NCI-H526 (cell line): ENCODE measurements around the gene RYR1.
A peak's percentile ranks its signal among the peaks of the same experiment; 100 is the strongest.
"Not testable (repeated sequence)": the region's sequence is repeated elsewhere in the genome, so short reads cannot be mapped to it uniquely, and the experiment has no call there.

Source experiments
- DNase-seq, 2 experiments: peaks; one replicate each; lab custom pipeline; 2025; lab: John Stamatoyannopoulos, UW

The RYR1 gene

DNA sequence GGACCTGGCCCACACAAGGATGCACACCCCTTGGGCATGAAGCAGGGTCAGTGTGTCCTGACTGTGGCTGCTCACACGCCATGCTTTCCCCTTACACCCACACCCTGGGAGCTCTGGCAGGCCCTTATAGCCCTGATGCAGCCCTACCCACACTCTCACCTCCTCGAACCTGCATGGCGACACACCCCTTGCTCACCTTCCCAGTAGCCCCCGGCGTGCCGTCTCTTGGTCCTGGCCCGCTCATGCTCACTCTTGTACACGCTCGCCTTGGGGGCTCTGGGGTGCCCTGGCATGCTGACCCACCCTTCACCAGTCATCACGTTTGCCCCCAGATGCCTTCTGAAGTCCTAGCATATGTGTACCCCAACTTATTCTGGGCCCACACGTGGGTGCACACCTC, 128.2 kb downstream of the RYR1 start:
- no peak for DNase-seq

DNA sequence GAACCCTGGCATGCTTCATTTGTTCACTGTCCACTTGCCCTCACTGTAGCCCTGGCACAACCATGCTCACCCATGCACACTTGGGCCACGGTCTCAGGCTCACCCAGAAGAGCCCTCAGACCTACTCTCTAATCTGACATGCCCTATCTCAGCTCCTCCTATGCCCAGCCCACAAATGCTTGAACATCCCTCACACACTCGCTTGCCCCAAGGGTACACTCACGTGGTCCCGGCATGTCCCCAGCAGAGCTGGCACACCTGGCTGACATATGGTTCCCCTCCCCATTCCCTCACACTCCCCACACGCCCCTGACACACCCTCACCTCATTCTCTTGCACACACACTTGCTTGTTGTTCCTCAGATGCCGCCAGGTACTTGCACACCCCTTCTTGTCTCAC, 128.6 kb downstream of the RYR1 start:
- no peak for DNase-seq

DNA sequence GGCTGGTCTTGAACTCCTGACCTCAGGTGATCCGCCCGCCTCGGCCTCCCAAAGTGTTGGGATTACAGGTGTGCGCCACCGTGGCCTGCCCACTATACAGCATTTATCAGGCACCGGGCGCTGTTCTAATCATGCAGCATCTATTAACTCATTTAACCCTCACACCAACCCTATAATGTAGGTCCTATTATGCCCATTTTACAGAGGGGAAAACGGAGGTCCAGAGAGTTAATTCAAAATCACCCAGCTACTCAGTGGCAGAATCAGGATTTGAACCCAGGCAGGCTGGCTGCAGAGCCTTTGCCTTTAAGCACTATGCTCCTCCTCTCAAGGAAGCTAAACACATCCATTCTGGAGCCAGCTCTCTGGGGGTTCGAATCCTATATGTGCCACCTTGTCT, 130.0 kb downstream of the RYR1 start:
- DNase-seq, result no peak

DNA sequence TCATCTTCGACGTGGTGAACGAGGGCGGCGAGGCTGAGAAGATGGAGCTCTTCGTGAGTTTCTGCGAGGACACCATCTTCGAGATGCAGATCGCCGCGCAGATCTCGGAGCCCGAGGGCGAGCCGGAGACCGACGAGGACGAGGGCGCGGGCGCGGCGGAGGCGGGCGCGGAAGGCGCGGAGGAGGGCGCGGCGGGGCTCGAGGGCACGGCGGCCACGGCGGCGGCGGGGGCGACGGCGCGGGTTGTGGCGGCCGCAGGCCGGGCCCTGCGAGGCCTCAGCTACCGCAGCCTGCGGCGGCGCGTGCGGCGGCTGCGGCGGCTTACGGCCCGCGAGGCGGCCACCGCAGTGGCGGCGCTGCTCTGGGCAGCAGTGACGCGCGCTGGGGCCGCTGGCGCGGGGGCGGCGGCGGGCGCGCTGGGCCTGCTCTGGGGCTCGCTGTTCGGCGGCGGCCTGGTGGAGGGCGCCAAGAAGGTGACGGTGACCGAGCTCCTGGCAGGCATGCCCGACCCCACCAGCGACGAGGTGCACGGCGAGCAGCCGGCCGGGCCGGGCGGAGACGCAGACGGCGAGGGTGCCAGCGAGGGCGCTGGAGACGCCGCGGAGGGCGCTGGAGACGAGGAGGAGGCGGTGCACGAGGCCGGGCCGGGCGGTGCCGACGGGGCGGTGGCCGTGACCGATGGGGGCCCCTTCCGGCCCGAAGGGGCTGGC, 131.6 kb downstream of the RYR1 start:
- peak in 1 of 2 experiments; percentile 50 for DNase-seq

DNA sequence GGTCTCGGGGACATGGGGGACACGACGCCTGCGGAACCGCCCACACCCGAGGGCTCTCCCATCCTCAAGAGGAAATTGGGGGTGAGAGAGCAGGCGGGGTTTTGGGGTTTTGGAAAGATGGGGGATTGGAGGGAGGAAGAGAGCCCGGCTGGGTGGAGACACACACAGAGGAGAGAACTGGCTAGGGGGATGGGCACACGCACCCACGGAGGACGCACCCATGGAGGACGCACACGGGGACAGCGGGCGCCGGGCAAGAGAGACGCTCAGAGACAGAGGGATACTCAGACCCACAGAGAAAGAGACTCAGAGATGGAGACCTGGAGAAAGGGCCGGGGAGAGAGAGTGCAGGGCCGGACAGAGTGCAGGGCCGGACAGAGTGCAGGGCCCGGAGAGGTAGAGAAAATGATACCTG, 132.2 kb downstream of the RYR1 start:
- no peak for DNase-seq

DNA sequence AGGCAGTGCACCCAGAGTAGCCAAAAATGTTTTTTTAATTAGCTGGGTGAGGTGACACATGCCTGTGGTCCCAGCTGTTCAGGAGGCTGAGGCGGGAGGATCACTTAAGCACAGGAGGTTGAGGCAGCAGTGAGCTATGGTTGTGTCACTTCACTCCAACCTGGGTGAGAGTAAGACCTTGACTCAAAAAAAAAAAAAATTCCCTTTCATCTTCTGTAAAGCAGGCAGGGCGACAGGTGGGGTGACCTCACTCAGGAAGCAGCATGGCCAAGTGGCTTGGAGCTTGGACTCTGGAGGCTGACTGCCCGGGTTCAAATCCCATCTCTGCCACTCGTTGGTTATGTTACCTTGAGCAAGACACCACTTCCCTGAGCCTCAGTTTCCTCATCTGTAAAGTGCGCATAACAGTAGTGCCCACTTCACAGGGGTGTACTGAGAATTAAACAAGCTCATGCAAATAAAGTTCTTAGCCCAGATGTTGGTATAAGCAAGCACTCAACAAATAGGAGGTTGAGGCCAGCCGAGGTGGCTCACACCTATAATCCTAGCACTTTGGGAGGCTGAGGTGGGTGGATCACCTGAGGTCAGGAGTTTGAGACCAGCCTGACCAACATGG, 136.0 kb downstream of the RYR1 start:
- DNase-seq, result no peak

DNA sequence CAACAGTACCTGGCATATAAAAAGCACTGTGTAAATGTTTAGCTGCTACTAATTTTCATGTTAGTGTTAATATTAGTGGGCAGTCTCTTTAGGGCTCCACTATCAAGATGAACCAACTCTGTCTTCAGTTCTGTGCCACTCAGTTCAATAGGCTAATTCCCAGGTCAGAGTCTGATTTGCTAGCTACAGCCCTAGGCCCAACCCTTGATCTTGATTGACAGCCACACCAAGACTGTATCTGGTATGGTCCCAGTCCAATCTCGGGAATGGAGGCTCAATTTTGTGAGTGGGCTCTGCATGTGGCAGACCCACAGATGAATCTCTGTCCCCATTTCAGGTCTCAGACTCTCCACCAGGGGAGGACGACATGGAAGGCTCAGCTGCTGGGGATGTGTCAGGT, 138.2 kb downstream of the RYR1 start:
- no peak for DNase-seq

DNA sequence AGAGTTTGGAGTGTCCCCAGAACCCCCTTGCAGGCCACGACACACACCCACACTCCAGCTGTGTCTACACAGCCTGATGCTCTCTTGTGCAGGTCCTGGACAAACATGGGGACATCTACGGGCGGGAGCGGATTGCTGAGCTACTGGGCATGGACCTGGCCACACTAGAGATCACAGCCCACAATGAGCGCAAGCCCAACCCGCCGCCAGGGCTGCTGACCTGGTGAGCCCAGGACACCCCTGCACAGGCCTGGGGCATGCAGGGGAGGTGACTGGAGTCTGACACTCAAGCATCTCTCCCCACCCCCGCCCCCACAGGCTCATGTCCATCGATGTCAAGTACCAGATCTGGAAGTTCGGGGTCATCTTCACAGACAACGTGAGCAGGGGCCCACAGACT, 144.3 kb downstream of the RYR1 start:
- DNase-seq, result no peak

DNA sequence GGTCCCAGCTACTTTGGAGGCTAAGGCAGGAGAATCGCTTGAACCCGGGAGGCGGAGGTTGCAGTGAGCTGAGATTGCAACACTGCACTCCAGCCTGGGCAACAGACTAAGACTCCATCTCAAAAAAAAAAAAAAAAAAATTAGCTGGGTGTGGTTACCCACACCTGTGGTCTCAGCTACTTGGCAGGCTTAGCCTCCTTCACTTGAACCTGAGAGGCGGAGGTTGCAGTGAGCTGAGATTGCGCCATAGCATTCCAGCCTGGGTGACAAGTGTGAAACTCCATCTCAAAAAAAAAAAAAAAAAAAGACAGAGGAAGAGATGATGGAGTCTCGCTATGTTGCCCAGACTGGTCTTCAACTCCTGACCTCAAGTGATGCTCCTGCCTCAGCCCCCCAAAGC, 145.8 kb downstream of the RYR1 start:
- not testable (repeated sequence) for DNase-seq

DNA sequence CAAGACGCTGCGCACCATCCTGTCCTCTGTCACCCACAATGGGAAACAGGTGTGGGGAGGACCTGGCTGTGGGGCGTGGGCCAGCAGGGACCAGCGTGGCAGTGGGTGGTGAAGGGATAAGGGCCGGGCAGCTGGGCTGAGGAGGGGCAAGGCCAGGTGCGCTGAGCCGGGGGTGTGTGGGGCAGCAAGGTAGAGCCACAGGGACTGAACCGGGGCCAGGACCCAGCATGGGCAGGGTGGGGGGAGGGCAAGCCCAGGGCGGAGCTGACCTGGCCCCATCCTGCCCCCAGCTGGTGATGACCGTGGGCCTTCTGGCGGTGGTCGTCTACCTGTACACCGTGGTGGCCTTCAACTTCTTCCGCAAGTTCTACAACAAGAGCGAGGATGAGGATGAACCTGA, 146.6 kb downstream of the RYR1 start:
- no peak for DNase-seq

DNA sequence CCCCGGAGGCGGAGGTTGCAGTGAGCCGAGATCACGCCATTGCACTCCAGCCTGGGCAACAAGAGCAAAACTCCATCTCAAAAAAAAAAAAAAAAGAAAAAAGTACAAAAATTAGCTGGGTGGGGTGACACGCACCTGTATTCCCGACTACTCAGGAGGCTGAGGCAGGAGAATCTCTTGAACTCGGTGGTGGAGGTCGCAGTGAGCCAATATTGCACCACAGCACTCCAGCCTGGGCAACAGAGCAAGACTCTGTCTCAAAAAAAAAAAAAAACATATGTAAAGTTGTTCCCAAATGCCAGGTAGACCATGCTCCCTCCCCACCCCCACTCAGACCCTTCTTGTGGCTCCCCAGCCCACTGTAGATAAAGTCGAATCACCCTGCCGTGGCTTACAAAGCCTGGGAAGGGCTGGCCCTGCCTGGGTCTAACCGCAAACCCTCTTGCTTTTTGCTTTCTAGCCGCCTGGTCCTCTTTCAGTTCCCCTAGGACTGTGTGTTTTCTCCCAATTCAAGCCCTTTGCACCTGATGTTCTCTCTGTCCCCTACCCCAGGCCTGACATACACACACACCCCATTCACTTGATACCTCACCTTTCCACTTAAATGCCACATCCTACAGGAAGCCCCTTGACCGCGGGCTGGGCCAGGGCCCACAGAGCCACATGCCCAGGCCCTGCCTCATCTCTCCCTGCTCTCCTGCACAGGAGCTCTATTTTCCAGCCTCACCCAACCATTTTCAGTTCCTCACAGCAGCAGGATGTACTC, 149.9 kb downstream of the RYR1 start:
- DNase-seq, result no peak

DNA sequence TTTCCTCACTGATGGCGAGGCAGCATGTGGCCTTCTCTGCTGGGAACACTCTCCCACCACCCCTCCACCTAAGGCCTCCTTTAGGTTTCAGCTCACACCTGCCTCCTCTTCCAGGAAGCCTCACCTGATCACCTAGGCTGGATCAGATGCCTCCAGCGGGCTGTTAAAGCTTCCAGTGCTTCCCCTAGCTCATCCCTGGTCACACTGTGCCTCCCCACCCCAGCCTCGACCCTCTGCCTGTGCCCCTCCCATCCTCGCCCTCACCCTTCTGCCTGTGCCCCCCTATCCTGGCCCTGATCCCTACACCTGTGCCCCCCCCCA, 150.5 kb downstream of the RYR1 start:
- DNase-seq, result no peak

DNA sequence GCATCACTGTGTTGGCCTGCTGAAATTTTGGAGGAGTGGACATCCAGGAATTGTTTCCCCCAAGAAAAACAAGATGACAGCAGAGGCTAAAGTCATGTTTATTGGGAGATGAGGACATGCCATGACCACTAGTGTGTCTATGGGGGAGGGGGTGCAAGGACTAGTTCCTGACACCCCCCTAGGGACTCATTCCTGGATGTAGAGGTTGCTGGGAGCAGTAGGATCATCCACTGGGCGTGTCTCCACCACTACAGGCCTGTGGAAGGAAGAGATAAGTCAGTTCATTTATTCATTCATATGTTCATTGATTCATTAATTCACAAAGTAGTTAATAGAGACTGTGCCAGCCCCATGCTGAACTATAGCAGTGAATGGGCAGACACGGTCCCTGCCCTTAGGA, 154.1 kb downstream of the RYR1 start:
- DNase-seq, result no peak

DNA sequence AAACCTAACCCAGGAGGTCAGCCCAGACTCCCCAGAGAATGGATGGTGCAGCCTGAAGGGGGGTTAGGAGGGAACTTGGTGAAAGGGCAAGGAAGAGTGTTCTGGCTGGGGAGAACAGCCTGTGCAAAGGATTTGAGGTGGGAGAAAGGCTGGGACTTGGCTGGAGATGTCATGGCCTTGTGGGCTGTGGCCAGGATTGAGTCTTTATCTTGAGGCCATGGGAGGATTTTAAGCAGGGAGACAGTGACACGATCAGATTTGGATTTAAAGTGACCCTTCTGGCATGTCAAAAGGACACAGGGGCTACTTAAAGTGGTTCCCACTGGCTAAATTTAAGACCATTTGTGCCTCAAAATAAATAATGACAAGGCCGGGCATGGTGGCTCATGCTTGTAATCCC, 154.6 kb downstream of the RYR1 start:
- DNase-seq, result no peak

DNA sequence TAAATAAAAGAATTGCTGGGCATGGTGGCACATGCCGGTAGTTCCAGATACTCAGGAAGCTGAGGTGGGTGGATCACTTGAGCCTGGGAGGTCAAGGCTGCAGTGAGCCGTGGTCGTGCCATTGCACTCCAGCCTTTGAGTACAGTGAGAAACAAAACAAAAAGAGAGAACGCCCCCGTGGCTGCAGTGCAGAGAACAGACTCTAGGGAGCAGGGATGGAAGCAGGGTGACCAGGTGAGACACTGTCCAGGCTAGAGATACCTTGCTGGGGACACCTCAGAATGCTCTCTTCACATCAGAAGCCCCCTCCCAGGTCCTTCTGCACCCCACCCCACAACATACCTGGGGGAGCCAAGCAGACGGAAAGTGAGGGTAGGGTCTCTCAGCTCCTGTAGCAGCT, 159.4 kb downstream of the RYR1 start:
- no peak for DNase-seq

DNA sequence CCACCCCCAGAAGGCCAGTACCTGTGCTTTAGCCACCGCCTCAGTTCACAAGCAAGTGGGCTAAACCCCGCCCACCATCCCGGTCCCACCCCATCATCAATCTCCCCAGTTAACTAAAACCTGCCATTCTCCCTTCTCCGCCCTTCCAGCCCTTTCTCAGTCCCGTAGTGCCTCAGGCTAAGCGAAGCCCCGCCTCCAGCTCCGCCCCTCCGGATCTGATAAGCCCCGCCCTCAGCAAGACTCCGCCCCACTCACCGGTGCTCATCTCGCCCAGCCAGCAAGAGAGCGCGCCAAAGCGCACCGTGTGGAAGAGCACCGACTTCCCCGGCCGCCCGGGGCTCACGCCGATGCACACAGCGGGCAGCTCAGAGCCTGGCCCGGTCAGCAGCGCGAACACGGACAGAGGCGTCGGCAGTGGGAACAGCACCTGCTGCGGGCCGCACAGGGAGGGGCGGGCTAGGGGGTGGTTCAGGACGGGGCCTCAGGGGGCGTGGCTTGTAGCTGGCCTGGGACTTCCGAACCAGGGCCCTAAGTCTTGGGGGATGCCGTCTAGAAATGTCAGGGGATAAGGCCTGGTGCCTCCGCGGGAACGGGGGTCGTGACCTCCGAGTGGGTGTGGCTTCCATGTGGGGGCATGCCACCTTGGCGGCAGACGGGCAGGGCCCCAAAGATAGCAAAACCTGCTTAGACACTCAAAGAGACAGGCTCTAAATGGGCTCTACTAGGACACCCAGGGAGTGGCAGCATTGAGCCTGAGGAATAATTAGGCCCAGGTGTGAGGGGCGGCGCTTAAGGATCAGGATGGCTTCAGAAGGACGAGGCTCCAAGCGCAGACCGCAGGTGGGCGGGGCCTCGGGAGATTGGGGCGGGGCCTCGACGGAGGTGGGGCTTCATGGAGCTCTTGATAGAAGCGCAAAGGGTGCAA, 162.8 kb downstream of the RYR1 start:
- DNase-seq, result peak; percentile 64 to 86

DNA sequence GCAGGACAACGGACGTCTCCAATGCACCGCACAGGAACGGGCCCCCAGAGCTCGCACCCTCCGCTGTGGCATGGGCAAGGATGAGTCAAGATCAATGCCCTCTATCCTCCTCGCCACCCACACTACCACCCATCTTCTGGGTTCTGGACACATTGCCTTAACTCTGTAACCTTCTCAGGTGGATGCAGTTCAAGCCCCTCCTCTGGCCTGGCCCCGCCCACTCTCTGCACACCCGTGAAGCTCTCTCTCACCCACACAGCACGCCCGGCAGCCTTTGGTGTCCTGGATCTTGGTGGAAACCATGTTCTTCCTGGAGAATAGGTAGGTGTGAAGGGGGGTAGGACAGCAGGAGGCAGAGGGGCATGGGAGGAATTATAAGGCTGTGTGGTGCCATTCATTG, 163.6 kb downstream of the RYR1 start:
- no peak for DNase-seq

DNA sequence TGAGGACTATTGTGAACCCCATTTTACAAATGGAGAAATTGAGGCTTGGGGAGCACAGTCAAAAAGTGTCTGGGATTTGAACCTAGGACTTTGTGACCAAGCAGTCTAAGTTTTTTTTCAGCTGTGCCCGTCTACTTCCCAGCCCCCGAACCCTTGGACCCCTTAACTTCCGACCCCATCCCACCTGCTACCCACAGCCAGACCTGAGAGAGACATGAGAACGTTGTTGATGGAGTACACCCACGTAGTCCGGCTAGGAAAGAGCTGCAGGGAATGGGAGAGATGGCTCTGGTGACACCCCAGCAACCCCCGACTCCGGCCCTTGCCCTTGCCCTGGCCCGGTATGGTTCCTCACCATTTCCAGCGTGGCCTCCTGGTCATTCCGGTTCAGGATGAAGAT, 166.2 kb downstream of the RYR1 start:
- DNase-seq, result no peak

DNA sequence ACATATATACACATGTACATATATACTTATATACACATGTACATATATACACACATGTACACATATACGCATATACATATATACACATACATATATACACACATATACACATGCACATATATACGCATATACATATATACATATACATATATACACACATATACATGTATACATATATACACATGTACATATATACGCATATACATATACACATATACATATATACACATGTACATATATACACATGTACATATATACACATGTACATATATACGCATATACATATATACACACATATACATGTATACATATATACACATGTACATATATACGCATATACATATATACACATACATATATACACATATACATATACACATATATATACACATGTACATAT, 169.4 kb downstream of the RYR1 start:
- not testable (repeated sequence) for DNase-seq

DNA sequence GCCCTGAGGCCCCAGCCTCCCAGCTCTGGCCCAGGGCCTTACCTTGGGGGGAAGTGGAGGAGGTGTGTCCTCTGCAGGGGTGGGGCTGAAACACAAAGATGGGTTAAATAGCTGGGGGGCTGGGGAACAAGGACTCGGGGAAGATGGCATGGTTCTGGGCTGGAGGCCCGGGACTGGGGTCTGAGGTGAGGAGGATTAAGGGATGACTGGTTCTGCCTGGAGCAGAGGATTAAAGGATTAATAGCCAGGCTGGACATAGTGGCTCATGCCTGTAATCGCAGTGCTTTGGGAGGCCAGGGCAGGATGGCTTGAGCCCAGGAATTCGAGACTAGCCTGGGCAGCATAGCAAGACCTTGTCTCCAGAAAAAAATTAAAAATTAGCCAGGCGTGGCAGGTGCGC, 172.6 kb downstream of the RYR1 start:
- DNase-seq, result no peak

DNA sequence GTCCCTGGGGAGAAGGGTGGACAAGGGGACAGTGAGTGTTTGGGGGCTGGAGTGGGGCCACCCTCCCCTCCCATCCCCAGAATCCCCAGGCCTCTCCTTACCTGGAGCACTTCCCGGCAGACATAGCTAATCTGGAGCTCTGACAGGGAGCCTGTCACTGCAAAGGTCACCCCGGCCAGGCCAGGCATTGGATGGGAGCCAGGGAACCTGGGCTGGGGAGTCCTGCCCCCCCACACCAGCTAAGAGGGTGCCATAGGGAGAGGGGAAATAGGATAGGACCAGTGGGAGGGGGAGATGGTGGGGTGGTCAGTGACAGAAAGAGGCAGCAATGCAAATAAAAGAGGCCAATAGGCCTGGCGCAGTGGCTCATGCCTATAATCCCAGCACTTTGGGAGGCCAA, 180.8 kb downstream of the RYR1 start:
- DNase-seq, result no peak

DNA sequence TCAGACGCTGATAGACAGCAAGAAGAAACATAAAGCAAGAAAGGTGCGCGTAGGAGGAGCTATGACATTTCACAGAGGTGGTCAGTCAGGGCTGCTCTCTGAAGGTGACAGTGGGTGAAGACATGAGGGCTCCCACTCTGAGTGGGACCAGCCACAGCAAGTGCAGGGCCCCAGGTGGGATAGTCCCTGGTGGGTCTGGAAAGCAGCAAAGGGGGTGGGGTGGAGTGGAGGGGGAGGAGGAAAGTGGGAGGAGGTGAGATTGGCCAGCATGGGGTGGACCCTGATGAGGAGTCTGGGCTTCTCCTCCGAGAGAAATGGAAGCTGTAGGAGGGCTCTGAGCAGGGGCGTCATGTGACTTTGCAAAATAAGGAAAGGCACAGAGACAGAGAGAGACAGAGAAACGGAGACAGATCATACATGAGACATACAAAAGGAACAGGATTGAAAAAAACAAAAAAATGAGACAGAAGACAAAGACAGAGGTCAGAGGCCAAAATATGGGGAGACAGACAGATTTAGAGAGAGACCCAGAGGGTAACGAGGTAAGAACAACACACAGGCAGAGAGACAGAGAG, 181.6 kb downstream of the RYR1 start:
- no peak for DNase-seq
